ENCODE results near the gene ANKS1B.

DNA sequence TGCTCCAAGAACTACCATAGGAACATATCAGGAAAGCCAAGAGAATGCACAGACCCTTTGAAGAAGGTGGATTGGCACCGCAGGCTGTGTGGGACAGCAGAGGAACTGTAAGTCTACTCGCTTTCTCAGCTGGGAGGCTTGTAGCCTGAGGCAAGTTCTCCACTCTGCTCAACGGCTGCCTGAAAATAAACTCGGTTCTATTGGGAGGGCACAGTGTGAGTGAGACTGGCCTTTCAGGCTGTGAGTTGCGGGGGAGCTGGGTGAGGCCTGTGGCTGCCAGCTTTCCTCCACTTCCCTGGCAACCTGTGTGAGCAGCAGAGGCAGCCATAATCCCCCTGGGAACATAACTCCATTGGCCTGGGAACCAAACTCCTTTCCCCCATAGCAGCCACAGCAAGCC is 132.1 kb downstream of the ANKS1B start:
- TF ChIP-seq POLR2A (IDR thresholded peaks at IDR 0.05), result no peak
- TF ChIP-seq, protein P1, sequence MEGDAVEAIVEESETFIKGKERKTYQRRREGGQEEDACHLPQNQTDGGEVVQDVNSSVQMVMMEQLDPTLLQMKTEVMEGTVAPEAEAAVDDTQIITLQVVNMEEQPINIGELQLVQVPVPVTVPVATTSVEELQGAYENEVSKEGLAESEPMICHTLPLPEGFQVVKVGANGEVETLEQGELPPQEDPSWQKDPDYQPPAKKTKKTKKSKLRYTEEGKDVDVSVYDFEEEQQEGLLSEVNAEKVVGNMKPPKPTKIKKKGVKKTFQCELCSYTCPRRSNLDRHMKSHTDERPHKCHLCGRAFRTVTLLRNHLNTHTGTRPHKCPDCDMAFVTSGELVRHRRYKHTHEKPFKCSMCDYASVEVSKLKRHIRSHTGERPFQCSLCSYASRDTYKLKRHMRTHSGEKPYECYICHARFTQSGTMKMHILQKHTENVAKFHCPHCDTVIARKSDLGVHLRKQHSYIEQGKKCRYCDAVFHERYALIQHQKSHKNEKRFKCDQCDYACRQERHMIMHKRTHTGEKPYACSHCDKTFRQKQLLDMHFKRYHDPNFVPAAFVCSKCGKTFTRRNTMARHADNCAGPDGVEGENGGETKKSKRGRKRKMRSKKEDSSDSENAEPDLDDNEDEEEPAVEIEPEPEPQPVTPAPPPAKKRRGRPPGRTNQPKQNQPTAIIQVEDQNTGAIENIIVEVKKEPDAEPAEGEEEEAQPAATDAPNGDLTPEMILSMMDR (IDR thresholded peaks at IDR 0.05), result no peak

Measured in Peyer's patch (tissue), 4 donors.